Mesothelial cell of epicardium (in vitro differentiated cells): ENCODE results near the gene EPB41L5. TPM values are rescaled to one million over a fixed set of nuclear protein-coding genes. Genes with fewer than 3 reads are reported as not detected.
"Not testable (repeated sequence)": the region's sequence is repeated elsewhere in the genome, so short reads cannot be mapped to it uniquely, and the experiment has no call there.

Experiments
- DNase-seq, 2 experiments: peaks; one replicate each; pipeline ENCODE4 v3.0.0; 2021; ENCODE audit warnings: low spot score in 2 of 2; ENCODE audit not compliant: unreplicated experiment in 2 of 2
- H3K27ac Mint-ChIP-seq: 2 replicates; pipeline ENCODE4 v1.8.0; 2021; ENCODE audit warnings: mixed read lengths
- H3K27me3 Mint-ChIP-seq: 2 replicates; pipeline ENCODE4 v1.8.0; 2021; ENCODE audit warnings: low read depth, mixed read lengths
- H3K36me3 Mint-ChIP-seq: 2 replicates; pipeline ENCODE4 v1.8.0; 2021; ENCODE audit warnings: mixed read lengths
- H3K4me1 Mint-ChIP-seq: 2 replicates; pipeline ENCODE4 v1.8.0; 2021; ENCODE audit warnings: mixed read lengths
- H3K4me3 Mint-ChIP-seq: 2 replicates; pipeline ENCODE4 v1.8.0; 2021; ENCODE audit warnings: mild to moderate bottlenecking, moderate library complexity, mixed read lengths
- H3K9me3 Mint-ChIP-seq: 2 replicates; pipeline ENCODE4 v1.8.0; 2021; ENCODE audit warnings: mixed read lengths
- CTCF ChIP-seq: fragments of 200-600 bp; sonication (generic); IDR thresholded peaks from one replicate; pipeline ENCODE4 v1.5.0; 2021; ENCODE audit warnings: antibody characterized with exemption; ENCODE audit not compliant: unreplicated experiment
- total RNA-seq: library from RNA; stranded (reverse); gene quantifications from 3 replicates; pipeline ENCODE4 v1.2.1, GENCODE V29; 2021

EPB41L5 gene
- total RNA-seq, 1 donor from 2014 or later, result 43.4 TPM

GRCh38 chr2:120034027-120034426, 21.1 kb downstream of the EPB41L5 start:
- Mint-ChIP-seq H3K4me1 (peaks cover 20% of the 10 kb centered on the region), H3K27me3 (no peaks in the 10 kb centered on the region), H3K9me3 (peaks cover 26% of the 10 kb centered on the region), H3K27ac (no peak overlapping the region), H3K36me3 (peaks cover 25% of the 10 kb centered on the region), H3K4me3 (no peak overlapping the region)
- no peak for DNase-seq
- TF ChIP-seq CTCF, result no peak

- Mint-ChIP-seq H3K4me3 (no peak overlapping the region), H3K36me3 (peaks cover 28% of the 10 kb centered on the region), H3K4me1 (peaks cover 15% of the 10 kb centered on the region), H3K27me3 (no peaks in the 10 kb centered on the region), H3K27ac (no peak overlapping the region), H3K9me3 (peaks cover 28% of the 10 kb centered on the region)
- DNase-seq, result no peak
- no peak for TF ChIP-seq CTCF
These were observed 21.7 kb downstream of the EPB41L5 start for GRCh38 chr2:120034621-120035020.

GRCh38 chr2:120036145-120036544, 23.3 kb downstream of the EPB41L5 start:
- Mint-ChIP-seq H3K4me1 (peaks cover 8% of the 10 kb centered on the region), H3K36me3 (peaks cover 29% of the 10 kb centered on the region), H3K4me3 (no peak overlapping the region), H3K9me3 (peaks cover 32% of the 10 kb centered on the region), H3K27me3 (no peaks in the 10 kb centered on the region), H3K27ac (peak overlapping the region; percentile 13)
- no peak for TF ChIP-seq CTCF
- no peak for DNase-seq

- DNase-seq, result no peak
- H3K27me3 Mint-ChIP-seq, result no peaks in the 10 kb centered on the region
- H3K4me1 Mint-ChIP-seq, result peaks cover 8% of the 10 kb centered on the region
- no peak for TF ChIP-seq CTCF
- no peak overlapping the region for H3K4me3 Mint-ChIP-seq
- H3K36me3 Mint-ChIP-seq, result peaks cover 37% of the 10 kb centered on the region
- H3K27ac Mint-ChIP-seq, result no peak overlapping the region
- H3K9me3 Mint-ChIP-seq, result peaks cover 32% of the 10 kb centered on the region
These were observed 25.2 kb downstream of the EPB41L5 start for GRCh38 chr2:120037995-120038541.

- Mint-ChIP-seq H3K4me1 (no peaks in the 10 kb centered on the region), H3K27ac (peak overlapping the region; percentile 11), H3K9me3 (peaks cover 28% of the 10 kb centered on the region), H3K4me3 (no peak overlapping the region), H3K36me3 (peaks cover 55% of the 10 kb centered on the region), H3K27me3 (no peaks in the 10 kb centered on the region)
- TF ChIP-seq CTCF, result no peak
- no peak for DNase-seq
These were observed 29.5 kb downstream of the EPB41L5 start for GRCh38 chr2:120042359-120042758.

DNA sequence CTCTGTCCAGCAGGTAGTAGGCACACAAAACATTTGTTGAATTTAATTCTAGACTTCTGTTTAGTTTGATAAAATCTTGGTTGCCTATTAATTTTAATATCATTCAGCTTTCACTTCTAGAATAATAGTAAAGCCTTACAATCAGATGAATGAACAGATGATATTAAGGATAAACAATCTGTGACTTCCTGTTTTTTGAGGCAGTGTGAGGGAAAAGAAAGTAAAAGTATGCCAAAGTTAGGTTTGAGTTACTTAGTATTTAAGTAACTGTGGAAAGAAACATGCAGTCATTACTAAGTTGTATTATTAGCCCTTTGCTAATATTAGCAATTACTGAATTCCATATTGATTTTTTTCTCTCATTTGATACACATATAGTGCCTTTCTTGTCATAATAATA, 31.5 kb downstream of the EPB41L5 start:
- H3K4me3 Mint-ChIP-seq, result no peak overlapping the region
- H3K27me3 Mint-ChIP-seq, result no peaks in the 10 kb centered on the region
- H3K27ac Mint-ChIP-seq, result no peak overlapping the region
- DNase-seq, result no peak
- peaks cover 31% of the 10 kb centered on the region for H3K9me3 Mint-ChIP-seq
- no peak for TF ChIP-seq CTCF
- H3K4me1 Mint-ChIP-seq, result no peaks in the 10 kb centered on the region
- peaks cover 60% of the 10 kb centered on the region for H3K36me3 Mint-ChIP-seq

- H3K4me3 Mint-ChIP-seq, H3K4me1 Mint-ChIP-seq, H3K27me3 Mint-ChIP-seq, H3K27ac Mint-ChIP-seq, DNase-seq: not testable (repeated sequence)
- Mint-ChIP-seq H3K36me3 (peaks cover 69% of the 10 kb centered on the region), H3K9me3 (peaks cover 39% of the 10 kb centered on the region)
These were observed 32.9 kb downstream of the EPB41L5 start for GRCh38 chr2:120045775-120046174.

DNA sequence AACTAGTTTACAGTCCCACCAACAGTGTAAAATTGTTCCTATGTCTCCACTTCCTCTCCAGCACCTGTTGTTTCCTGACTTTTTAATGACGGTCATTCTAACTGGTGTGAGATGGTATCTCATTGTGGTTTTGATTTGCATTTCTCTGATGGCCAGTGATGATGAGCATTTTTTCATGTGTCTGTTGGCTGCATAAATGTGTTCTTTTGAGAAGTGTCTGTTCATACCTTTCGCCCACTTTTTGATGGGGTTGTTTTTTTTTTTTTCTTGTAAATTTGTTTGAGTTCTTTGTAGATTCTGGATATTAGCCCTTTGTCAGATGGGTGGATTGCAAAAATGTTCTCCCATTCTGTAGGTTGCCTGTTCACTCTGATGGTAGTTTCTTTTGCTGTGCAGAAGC, 33.4 kb downstream of the EPB41L5 start:
- not testable (repeated sequence) for DNase-seq, H3K27ac Mint-ChIP-seq, H3K27me3 Mint-ChIP-seq, H3K4me3 Mint-ChIP-seq, H3K4me1 Mint-ChIP-seq
- peaks cover 73% of the 10 kb centered on the region for H3K36me3 Mint-ChIP-seq
- peaks cover 42% of the 10 kb centered on the region for H3K9me3 Mint-ChIP-seq
